ENCODE data around the gene ZFYVE28.

DNA sequence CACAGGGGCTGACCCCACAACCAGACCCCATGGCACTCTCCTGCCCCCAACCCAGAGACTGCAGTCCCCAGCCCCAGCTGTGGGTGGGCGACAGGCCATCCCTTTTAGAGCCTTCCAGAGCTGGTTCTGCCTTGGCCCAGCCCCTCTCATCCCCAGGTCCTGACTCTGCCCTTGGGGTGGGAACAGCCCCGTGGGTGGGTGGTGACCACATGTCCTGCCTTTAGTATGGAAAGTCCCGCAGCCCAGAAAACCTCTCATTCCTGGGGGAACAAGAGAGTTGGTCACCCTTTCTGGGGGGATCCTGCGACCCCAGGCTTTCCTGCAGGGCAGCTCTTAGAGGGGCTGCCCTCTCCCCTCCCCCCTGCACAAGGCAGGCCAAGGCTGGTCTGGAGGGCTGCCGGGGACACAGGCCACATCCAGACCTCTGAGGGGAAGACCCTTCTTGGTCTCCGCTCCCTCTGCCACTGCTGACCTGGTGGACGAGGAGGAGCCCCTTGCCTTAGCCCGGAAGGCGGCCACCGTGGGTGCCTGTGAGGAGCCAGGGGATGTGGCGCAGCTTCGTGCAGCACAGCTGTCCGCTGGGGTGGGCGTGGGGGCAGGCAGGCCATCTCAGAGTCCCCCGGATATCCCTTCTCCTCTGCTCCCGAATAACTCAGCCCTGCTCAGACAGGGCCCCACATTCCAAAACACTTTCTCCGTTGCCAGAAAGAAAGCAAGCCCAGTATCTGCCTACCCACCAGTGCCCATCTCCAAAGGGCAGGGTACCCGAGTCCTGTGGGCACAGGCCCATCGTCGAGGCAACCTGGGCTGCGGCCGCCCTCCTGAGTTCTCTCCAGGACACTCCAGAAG, 149.9 kb downstream of the ZFYVE28 start:
- TF ChIP-seq, protein P1, sequence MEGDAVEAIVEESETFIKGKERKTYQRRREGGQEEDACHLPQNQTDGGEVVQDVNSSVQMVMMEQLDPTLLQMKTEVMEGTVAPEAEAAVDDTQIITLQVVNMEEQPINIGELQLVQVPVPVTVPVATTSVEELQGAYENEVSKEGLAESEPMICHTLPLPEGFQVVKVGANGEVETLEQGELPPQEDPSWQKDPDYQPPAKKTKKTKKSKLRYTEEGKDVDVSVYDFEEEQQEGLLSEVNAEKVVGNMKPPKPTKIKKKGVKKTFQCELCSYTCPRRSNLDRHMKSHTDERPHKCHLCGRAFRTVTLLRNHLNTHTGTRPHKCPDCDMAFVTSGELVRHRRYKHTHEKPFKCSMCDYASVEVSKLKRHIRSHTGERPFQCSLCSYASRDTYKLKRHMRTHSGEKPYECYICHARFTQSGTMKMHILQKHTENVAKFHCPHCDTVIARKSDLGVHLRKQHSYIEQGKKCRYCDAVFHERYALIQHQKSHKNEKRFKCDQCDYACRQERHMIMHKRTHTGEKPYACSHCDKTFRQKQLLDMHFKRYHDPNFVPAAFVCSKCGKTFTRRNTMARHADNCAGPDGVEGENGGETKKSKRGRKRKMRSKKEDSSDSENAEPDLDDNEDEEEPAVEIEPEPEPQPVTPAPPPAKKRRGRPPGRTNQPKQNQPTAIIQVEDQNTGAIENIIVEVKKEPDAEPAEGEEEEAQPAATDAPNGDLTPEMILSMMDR (IDR thresholded peaks at IDR 0.05) = no peak
- TF ChIP-seq POLR2A (IDR thresholded peaks at IDR 0.05) = no peak

Data from body of pancreas (tissue), 4 donors.